IMR-90 (cell line): ENCODE data around the gene ZNF768. TPM values are rescaled to one million over a fixed set of nuclear protein-coding genes. Genes with fewer than 3 reads are reported as not detected.
A peak's percentile ranks its signal among the peaks of the same experiment; 100 is the strongest.

ENCODE experiments used
- ATAC-seq: fragments of 200-7000 bp; cut with Tn5 transposase; 2 replicates; pipeline ENCODE4 v1.9.1; 2020; ENCODE audit warnings: low read depth, mild to moderate bottlenecking, moderate library complexity
- BruUV-seq: library from RNA; stranded (reverse); fragments of 400-500 nt; replicated peaks from 2 replicates; lab custom pipeline; 2021; lab: Mats Ljungman, UMichigan
- CTCF ChIA-PET: fragments of 300-600 bp; formaldehyde crosslinking; extraction: SDS; loops from one replicate; lab custom pipeline; 2021; ENCODE audit warnings: antibody characterized with exemption; lab: Yijun Ruan, JAX
- POLR2A ChIA-PET: fragments of 300-600 bp; sonication (Branson Sonifier 250); formaldehyde crosslinking; loops from one replicate; lab custom pipeline; 2022; ENCODE audit warnings: antibody characterized with exemption; ENCODE audit not compliant: unreplicated experiment; lab: Charles Lee
- DNase-seq: peaks from one replicate; pipeline ENCODE4 v3.0.0; 2013
- H2AFZ ChIP-seq: replicated peaks from 2 replicates; pipeline ENCODE3; 2013; ENCODE audit warnings: low read length, mild to moderate bottlenecking; ENCODE audit not compliant: poor library complexity
- H2AK5ac ChIP-seq: 2 replicates; pipeline ENCODE4 v1.6.1; 2013; ENCODE audit warnings: low read depth, low read length, inconsistent platforms
- H2AK9ac ChIP-seq: replicated peaks from 2 replicates; pipeline ENCODE3; 2013; ENCODE audit warnings: mild to moderate bottlenecking, low read depth, low read length, moderate library complexity; ENCODE audit not compliant: poor library complexity
- H2BK120ac ChIP-seq: 2 replicates; pipeline ENCODE4 v1.6.1; 2013; ENCODE audit warnings: low read depth, low read length, inconsistent platforms
- H2BK15ac ChIP-seq: 3 replicates; pipeline ENCODE4 v1.6.1; 2013; ENCODE audit warnings: low read depth, low read length, inconsistent platforms
- H2BK20ac ChIP-seq: 2 replicates; pipeline ENCODE4 v1.6.1; 2013; ENCODE audit warnings: low read depth, mild to moderate bottlenecking, inconsistent platforms, low read length, moderate library complexity
- H2BK5ac ChIP-seq: 2 replicates; pipeline ENCODE4 v1.6.1; 2013; ENCODE audit warnings: mild to moderate bottlenecking, low read depth, low read length, inconsistent platforms; ENCODE audit not compliant: poor library complexity, severe bottlenecking
- H3K14ac ChIP-seq: replicated peaks from 2 replicates; pipeline ENCODE4 v1.6.1; 2013; ENCODE audit warnings: low read depth, low read length, inconsistent platforms
- H3K18ac ChIP-seq: 2 replicates; pipeline ENCODE4 v1.6.1; 2013; ENCODE audit warnings: low read depth, low read length, control low read depth
- H3K23ac ChIP-seq: 2 replicates; pipeline ENCODE4 v1.6.1; 2013; ENCODE audit warnings: low read depth, low read length, inconsistent platforms
- H3K27ac ChIP-seq: 2 replicates; pipeline ENCODE4 v1.5.1; 2013; ENCODE audit warnings: mild to moderate bottlenecking, control low read depth, low read length; ENCODE audit not compliant: insufficient read depth
- H3K27me3 ChIP-seq: 2 replicates; pipeline ENCODE4 v1.6.1; 2013; ENCODE audit warnings: low read length; ENCODE audit not compliant: control insufficient read depth, insufficient read depth
- H3K36me3 ChIP-seq: 2 replicates; pipeline ENCODE4 v1.6.1; 2013; ENCODE audit warnings: low read length, mixed read lengths; ENCODE audit not compliant: control insufficient read depth, insufficient read depth
- H3K4ac ChIP-seq: 2 replicates; pipeline ENCODE4 v1.6.1; 2013; ENCODE audit warnings: low read depth, low read length, inconsistent platforms
- H3K4me1 ChIP-seq: 2 replicates; pipeline ENCODE4 v1.6.1; 2013; ENCODE audit warnings: low read length, mixed read lengths; ENCODE audit not compliant: control insufficient read depth, insufficient read depth
- H3K4me2 ChIP-seq: 2 replicates; pipeline ENCODE4 v1.6.1; 2013; ENCODE audit warnings: low read depth, mild to moderate bottlenecking, control low read depth, low read length, moderate library complexity
- H3K4me3 ChIP-seq: 2 replicates; pipeline ENCODE4 v1.5.1; 2013; ENCODE audit warnings: low read depth, mild to moderate bottlenecking, control low read depth, low read length, moderate library complexity; ENCODE audit not compliant: insufficient read depth
- H3K56ac ChIP-seq: 2 replicates; pipeline ENCODE4 v1.6.1; 2013; ENCODE audit warnings: low read length, inconsistent platforms; ENCODE audit not compliant: insufficient read depth; ENCODE audit errors: extremely low read depth
- H3K79me1 ChIP-seq, 2 experiments: 2 replicates each; pipeline ENCODE4 v1.6.1; 2013; ENCODE audit warnings: low read length in 2 of 2, inconsistent platforms in 1 of 2, low read depth in 1 of 2
- H3K9ac ChIP-seq: 2 replicates; pipeline ENCODE4 v1.6.1; 2013; ENCODE audit warnings: low read depth, low read length, control low read depth
- H3K9me1 ChIP-seq: 2 replicates; pipeline ENCODE4 v1.6.1; 2013; ENCODE audit warnings: low read length, inconsistent platforms; ENCODE audit not compliant: insufficient read depth
- H3K9me3 ChIP-seq: 2 replicates; pipeline ENCODE4 v1.6.1; 2013; ENCODE audit warnings: low read length; ENCODE audit not compliant: control insufficient read depth, insufficient read depth
- H4K20me1 ChIP-seq: 2 replicates; pipeline ENCODE4 v1.6.1; 2013; ENCODE audit warnings: low read length, inconsistent platforms; ENCODE audit not compliant: insufficient read depth
- H4K5ac ChIP-seq: 2 replicates; pipeline ENCODE4 v1.6.1; 2013; ENCODE audit warnings: mild to moderate bottlenecking, low read depth, low read length, control low read depth
- H4K8ac ChIP-seq, 2 experiments: 2 replicates each; pipeline ENCODE4 v1.6.1; 2013; ENCODE audit warnings: low read depth in 2 of 2, low read length in 2 of 2, control low read depth in 1 of 2, inconsistent platforms in 1 of 2
- H4K91ac ChIP-seq: 2 replicates; pipeline ENCODE4 v1.6.1; 2013; ENCODE audit warnings: low read depth, low read length, inconsistent platforms; ENCODE audit not compliant: insufficient read depth
- BHLHE40 ChIP-seq: fragments of 150-350 bp; IDR thresholded peaks from 2 replicates; pipeline ENCODE4 v1.6.1; 2016; ENCODE audit warnings: mild to moderate bottlenecking, low read depth, low read length
- CHD1 ChIP-seq: IDR thresholded peaks from 2 replicates; pipeline ENCODE4 v1.6.1; 2012; ENCODE audit warnings: low read depth, low read length, improper control_type of control experiment
- ELK1 ChIP-seq: fragments of 150-350 bp; IDR thresholded peaks from 2 replicates; pipeline ENCODE4 v1.6.1; 2016; ENCODE audit warnings: low read depth, mild to moderate bottlenecking, low read length, moderate library complexity, borderline replicate concordance
- MAFK ChIP-seq: IDR thresholded peaks from 2 replicates; pipeline ENCODE4 v1.6.1; 2012; ENCODE audit warnings: low read depth, low read length, improper control_type of control experiment
- NFE2L2 ChIP-seq: fragments of 150-350 bp; IDR thresholded peaks from 2 replicates; pipeline ENCODE4 v1.6.1; 2016; ENCODE audit warnings: low read depth, mild to moderate bottlenecking, low read length
- WGBS, 2 experiments: methylation state at CpG; one replicate each; pipeline versions ENCODE4 v1.1.5 to v1.1.7; 2013; ENCODE audit warnings: missing lambda C conversion rate in 2 of 2; ENCODE audit not compliant: insufficient read length in 1 of 2; ENCODE audit errors: extremely low coverage in 2 of 2; 5-methylcytosine and 5-hydroxymethylcytosine counted together
- dilution Hi-C: fragments of 300-500 bp; cut with HindIII; formaldehyde crosslinking; loops from one replicate; pipeline ENCODE4 v1.14.3; 2018; ENCODE audit warnings: low sequenced_read_pairs; ENCODE audit not compliant: unreplicated experiment
- in situ Hi-C: fragments of 300-500 bp; cut with MboI; formaldehyde crosslinking; loops from 3 replicates; pipeline ENCODE4 v1.14.3; 2019; ENCODE audit warnings: low sequenced_read_pairs, inconsistent platforms, mixed read lengths
- intact Hi-C: fragments of 100-400 bp; cut with micrococcal nuclease; formaldehyde crosslinking; loops from 2 replicates; pipeline ENCODE4 v1.10.0; 2022
- polyA plus RNA-seq, 3 experiments: library from polyadenylated mRNA; depleted of rRNA; stranded (reverse); fragments of >200 nt; gene quantifications; 2 replicates each; pipeline ENCODE4 v1.2.3, GENCODE V29; 2012; ENCODE audit warnings: low replicate concordance in 1 of 3
- total RNA-seq: library from RNA; depleted of rRNA; stranded (reverse); fragments of >200 nt; gene quantifications from 2 replicates; pipeline ENCODE4 v1.2.3, GENCODE V29; 2012

Gene ZNF768
- total and polyA plus RNA-seq, 2 of the 4 experiments (the other 2 are of a cell fraction) = 9.3 to 22.1 TPM

DNA sequence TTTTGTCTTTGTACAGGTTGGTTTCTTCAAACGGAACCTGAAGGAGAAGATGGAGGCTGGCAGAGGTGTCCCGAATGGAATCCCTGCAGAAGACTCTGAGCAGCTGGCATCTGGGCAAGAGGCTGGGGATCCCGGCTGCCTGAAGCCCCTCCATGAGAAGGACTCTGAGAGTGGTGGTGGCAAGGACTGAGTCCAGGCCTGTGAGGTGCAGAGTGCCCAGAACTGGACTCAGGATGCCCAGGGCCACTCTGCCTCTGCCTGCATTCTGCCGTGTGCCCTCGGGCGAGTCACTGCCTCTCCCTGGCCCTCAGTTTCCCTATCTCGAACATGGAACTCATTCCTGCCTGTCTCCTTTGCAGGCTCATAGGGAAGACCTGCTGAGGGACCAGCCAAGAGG, 4.9 kb downstream of the ZNF768 start:
- no peak overlapping the region for H3K4me3 ChIP-seq
- H4K91ac ChIP-seq = no peak overlapping the region
- ATAC-seq (no peak), DNase-seq (no peak)
- in situ Hi-C loops (no loop called here), intact Hi-C loops (no loop called here), dilution Hi-C loops (no loop called here)
- H3K36me3 ChIP-seq = peaks cover 9% of the 10 kb centered on the region; the same call in 1 of the 2 replicates
- no peak overlapping the region for H3K27ac ChIP-seq
- TF ChIP-seq BHLHE40 (no peak), NFE2L2 (no peak), ELK1 (no peak), CHD1 (no peak), MAFK (no peak)
- H3K56ac ChIP-seq = no peak overlapping the region
- no TSS peak for BruUV-seq
- H2AFZ ChIP-seq = peak overlapping the region; percentile 33
- CTCF ChIA-PET = interaction anchor here (0.6 kb wide), 1 partner anchor 77 kb away, joined by 5 read pairs; no protein-coding TSS in a partner anchor
- H2AK5ac ChIP-seq = no peak overlapping the region
- POLR2A ChIA-PET = no interaction called here
- H4K20me1 ChIP-seq = no peaks in the 10 kb centered on the region; the same call in 1 of the 2 replicates
- H3K4ac ChIP-seq = no peak overlapping the region
- H4K8ac ChIP-seq = no peak overlapping the region
- H3K4me1 ChIP-seq = no peaks in the 10 kb centered on the region
- H3K4me2 ChIP-seq = no peak overlapping the region
- H4K5ac ChIP-seq = no peak overlapping the region
- H2BK15ac ChIP-seq = no peak overlapping the region
- H3K9ac ChIP-seq = no peak overlapping the region
- H3K9me1 ChIP-seq = no peaks in the 10 kb centered on the region; the same call in 1 of the 2 replicates
- 88% methylated on average over 5 of the region's 7 CpGs; no CpG with 5 or more reads in 1 of the 2 experiments for WGBS, 2 experiments
- no peak overlapping the region for H3K18ac ChIP-seq
- H3K14ac ChIP-seq = no peak overlapping the region
- no peak overlapping the region for H3K23ac ChIP-seq
- H2BK5ac ChIP-seq = no peak overlapping the region
- no peak overlapping the region for H2BK20ac ChIP-seq
- peaks cover 5 to 6% of the 10 kb centered on the region in 2 experiments; a peak in 3 of 4 replicates for H3K79me1 ChIP-seq
- H3K27me3 ChIP-seq = peaks cover 10% of the 10 kb centered on the region; the same call in 1 of the 2 replicates
- H2BK120ac ChIP-seq = no peak overlapping the region
- no peaks in the 10 kb centered on the region for H3K9me3 ChIP-seq
- H2AK9ac ChIP-seq = no peak overlapping the region
